Mucosa of gallbladder (tissue), 1 donor: ENCODE results near the gene TCF12. TPM values are rescaled to one million over a fixed set of nuclear protein-coding genes. Genes with fewer than 3 reads are reported as not detected.

Source experiments
- DNase-seq: peaks from one replicate; pipeline ENCODE4 v3.0.0-alpha.2; 2020; ENCODE audit warnings: low spot score
- total RNA-seq: library from RNA; stranded (reverse); gene quantifications from one replicate; pipeline ENCODE4 v1.2.1, GENCODE V29; 2021
- donor health status: DM: no; HTN: no; CAD: no.

TCF12 gene
- total RNA-seq, 1 donor from 2014 or later: 112 TPM

DNA sequence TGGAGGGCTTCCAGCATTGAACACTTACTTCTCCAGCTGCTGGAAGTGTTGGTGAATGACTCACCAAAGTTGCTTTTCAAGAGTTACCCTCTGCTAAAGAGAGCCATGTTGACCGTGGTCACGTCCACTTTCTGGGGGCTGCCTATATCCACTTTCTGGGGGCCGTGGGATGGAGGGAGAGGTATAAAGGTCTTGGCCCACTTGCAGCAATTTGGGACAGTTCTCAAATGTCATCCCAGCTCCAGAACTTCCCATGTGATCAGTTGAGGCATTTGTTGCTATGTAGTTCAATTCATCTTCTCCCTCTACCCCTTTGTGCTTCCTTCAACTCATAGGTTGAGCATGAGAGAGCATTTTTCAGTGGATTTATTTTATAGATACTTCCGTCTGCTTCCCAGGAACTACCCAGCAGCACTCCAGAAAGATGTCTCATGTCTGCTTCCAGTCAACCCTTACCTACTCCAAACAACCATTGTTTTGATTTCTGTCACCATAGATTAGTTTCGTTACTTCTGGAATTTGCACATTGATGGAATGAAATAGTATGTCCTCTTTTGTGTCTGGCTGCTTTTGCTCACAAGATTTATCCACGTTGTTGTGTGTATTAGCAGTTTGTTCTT is 130.6 kb downstream of the TCF12 start:
- DNase-seq: no peak

DNA sequence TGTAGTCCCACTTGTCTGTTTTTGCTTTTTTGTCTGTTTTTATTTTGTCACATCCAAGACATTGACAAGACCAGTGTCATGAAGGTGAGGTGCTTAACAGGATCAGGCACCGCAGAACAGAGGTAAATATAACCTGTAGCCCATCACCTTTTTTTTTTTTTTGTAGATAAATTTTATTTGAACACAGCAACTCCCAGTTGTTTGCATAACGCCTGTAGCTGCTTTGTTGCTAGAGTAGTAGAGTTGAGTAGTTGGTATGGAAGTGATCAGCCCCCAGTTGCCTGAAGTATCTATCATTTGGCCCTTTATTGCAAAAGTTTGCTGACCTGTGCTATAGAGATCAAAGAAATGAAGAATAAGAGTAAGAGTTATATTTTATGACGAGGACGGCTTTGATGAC is 135.0 kb downstream of the TCF12 start:
- DNase-seq: no peak

DNA sequence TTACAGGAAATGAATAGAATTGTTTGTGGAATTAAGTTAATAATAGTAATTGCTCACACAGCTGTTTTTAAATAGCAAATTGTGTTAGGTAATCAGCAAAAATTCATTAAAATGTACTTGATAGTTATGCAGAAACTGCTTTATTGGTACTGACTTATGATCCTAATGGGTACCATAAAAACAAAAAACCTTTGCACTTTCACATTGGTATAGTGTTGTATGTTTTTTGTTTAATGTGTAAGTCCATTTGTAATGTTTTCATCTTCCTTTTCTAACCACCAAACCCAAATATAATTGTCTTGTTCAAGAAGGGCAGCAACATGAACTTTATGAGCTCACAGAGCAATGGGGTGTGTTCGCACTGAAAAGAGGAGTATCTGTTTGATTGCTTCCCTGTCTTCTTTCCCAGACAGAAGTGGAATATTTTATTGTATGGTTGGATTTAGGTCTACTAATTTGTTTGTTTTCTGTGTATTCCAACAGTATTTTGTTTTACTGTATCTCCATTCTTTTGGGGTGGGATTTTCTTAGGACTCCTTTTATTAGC is 135.8 kb downstream of the TCF12 start:
- DNase-seq: no peak

DNA sequence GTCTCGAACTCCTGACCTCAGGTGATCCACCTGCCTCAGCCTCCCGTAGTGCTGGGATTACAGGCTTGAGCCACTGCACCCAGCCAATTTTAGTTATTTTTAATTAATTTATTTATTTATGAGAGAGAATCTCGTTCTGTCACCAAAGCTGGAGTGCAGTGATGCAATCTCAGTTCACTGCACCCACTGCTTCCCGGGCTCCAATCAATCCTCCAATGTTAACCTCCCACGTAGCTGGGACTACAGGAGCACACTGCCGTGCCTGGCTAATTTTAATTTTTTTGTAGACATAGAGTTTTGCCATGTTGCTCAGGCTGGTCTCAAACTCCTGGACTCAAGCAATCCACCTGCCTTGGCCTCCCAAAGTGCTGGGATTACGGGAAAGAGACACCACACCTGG is 137.9 kb downstream of the TCF12 start:
- DNase-seq: no peak

DNA sequence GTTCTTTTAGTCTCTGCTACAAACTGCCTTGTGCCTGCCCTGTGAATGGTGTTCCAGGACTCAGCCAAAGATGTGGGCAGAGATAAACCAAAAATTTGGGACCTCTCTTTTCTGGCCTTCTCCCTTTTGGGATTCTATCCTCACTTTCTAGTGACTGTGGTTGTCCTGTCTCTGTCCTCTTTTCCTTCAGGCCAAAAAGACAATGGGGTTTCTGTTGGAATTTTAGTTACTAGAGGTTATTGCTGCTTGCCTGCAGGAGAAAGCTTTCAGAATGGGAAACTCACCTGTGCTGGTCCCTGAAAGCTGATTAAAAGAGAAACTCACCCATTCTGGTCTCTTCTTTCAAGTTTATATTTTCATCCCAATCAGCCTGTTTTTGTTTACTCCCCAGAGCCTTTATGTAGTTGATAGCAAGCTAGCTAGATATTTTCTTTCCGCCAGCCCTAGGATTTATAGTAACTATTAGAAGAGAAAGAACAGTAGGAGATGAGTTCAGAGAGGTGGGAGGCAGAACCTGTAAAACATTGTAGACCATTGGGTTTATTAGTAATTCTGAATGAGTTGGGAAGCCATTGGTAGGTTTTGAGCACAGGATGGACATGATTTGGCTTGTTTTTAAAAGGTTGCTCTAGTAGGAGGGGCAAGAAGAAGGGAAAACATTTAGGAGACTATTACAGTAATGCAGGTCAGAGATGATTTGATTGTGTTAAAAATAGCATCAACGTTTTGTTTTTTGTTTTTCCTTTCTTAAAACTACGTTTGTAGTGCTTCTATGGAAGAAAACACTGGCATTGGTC is 138.9 kb downstream of the TCF12 start:
- DNase-seq: no peak

DNA sequence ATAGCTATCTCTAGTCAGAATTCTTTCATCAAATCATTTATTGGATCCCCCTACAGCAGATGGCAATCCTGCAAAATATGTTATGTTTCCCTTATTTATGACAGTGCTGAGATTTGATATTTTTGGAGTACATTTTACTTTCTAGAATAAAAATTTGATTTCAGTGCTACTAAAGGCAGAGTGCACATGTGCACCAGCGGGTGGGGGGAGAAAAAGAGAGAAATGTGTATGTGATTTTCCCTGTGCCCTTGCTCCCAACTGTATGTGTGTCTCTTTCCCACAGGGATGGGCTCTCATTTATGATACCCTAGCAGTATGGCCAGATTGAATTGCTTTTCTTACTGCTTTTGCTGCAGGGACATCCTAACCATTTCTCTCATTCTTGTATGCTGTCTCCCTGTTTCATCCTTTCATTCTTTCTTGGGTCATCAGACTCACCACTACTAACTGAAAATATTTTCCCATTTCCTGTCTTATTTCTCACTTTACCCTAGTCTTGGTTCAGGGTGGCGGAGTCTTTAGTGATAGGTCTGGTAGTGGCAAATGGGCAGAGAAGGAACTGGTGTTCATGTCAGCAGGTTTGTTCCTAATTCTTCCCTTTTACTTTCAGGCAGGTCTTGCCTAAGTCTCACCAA is 140.7 kb downstream of the TCF12 start:
- DNase-seq: no peak

DNA sequence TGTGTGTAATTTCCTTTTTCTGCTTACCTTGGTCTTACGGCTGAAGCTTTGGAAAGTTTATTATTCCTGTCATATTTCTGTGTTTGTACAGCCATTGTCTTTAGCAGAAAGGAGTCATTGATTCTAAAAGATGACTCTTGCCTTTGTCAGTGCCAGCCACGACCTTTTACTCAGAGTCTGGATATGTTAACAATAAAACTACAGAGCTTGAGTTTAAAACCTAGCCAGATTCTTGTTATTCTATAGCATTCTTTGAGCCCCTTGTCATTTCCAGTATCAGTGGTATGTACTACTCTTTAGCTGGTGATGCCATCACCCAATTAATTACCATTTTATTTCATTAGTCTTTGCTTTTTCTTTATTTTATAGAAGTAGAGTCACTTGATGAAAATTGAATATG is 142.4 kb downstream of the TCF12 start:
- no peak for DNase-seq

DNA sequence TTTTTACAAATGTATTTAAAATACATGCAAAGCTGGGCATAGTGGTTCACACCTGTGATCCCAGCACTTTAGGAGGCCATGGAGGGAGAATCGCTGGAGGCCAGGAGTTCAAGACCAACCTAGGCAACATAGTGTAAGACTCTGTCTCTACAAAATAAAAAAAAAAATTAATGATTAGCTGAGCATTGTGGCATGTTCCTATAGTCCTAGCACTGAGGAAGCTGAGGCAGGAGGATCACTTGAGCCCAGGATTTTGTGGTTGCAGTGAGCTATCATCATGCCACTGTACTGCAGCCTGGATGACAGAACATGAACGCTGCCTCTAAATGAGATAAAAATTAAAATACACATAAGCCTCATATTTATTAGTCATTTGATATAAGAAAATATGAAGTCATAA is 142.8 kb downstream of the TCF12 start:
- DNase-seq: no peak

DNA sequence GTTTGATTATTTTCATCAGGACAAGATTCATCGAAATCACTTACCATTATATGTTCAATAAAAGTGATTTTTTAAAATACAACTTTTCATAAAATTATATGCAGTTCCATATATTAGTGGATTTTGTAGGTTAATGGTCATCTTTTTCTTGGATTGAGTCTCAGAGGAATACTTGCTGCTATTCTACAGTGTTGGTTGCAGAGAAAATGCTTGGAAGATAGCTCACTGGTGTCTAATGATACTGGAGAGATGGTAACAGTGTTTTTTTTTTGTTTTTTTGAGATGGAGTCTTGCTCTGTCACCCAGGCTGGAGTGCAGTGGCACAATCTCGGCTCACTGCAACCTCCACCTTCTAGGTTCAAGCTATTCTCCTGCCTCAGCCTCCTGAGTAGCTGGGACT is 143.3 kb downstream of the TCF12 start:
- DNase-seq: no peak

DNA sequence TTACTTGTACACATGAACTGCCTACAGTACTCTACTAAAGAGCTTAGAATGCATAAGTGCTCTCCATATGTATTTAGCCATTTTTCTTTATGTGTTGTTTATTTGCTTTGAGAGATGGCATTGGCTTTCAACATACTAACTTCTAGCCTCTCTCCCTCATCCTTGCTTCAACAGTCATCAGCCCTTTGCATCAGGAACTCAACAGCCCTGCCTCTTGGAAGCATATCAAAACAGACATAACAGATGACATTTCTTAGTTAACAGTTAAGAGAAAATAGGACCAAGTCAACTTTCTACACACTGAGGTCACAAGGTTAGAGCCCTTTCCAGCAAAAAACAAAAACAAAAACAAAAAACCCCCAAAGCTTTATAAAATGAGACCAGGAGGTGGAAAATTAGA is 145.6 kb downstream of the TCF12 start:
- no peak for DNase-seq

DNA sequence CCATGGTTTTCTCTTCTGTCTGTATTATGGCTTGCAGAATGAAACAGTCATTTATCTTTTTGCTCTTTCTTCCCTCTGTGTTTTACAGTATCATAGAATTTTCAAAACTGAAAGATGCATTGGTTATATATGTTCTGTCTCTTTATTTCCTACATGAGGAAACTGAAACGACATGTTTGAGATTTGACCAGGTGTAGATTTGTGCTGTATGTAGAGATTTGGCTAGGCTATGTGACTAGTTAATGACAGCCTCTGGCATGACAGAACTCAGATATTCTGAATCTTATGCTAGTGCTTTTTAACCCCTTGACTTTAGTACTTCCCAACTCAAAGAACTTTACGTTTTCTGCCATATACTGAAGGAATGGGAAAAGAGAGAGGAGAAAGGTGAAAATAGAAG is 151.0 kb downstream of the TCF12 start:
- no peak for DNase-seq

DNA sequence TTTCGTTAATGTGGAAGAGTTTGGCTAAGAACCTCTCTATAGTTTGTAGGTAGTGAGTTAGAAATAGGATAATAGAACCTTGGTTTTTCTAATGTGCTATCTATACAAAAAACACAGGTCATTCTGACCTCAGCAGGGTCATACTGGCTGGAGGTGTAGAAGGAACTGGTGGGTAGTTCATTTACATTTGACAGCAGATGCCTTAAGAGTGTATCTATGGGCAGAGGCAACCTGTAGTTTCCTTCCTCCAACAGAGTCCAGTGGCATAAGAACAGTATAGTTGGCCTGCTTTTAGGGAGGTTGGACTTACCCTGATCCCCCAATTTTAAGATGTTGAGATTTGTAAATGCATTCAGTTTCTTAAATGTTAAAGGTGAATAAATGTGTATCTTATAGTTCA is 152.2 kb downstream of the TCF12 start:
- DNase-seq: no peak

DNA sequence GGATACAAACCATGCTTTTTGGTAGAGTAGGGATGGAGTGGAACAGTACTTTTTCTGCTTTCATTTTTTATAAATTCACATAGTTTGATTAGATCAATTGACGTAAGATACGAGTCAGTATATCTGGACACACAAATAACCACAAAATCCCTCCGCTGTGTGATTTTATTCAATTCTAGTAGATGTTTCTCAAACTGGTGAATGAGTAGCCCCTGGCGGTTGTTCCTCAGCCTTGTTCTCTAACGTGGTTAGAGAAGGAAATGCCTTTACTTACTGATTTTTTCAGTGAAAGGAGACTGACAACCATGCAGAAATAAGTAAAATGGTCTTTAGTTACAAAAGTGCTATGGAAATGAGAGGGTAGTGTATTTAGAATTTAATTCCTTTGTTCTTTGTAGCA is 161.0 kb downstream of the TCF12 start:
- DNase-seq: no peak

DNA sequence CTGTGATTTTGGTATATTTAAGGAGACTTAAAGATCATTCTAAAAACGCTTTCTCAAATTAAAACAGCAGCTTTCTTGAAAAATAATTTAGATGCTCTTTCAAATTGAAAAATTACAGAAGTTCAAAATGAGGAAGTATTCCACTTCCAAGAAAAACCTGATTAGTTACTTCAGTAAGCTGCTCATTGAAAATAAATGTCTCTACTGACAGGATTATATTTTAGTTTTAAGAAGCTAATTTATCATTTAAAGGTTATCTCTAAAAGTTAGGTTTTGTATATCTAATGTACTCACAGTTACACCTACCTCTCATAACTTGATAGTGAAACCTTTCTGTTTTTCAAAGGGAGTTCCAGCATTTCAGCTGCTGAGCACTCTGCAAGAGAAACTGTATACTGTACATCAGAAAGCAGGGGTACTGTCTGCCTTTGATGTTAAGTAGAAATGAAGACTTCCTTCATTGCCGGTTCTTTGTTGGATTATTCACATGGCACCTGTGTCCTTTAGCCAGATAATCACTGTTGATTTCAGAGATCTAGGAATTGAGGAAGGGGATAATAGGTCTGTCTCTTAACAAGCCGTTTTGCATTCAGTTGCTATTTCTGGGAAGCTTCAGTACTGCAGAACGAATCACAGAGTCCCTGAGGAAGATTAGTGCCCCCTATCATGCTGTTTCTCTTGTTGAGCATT is 161.6 kb downstream of the TCF12 start:
- no peak for DNase-seq

DNA sequence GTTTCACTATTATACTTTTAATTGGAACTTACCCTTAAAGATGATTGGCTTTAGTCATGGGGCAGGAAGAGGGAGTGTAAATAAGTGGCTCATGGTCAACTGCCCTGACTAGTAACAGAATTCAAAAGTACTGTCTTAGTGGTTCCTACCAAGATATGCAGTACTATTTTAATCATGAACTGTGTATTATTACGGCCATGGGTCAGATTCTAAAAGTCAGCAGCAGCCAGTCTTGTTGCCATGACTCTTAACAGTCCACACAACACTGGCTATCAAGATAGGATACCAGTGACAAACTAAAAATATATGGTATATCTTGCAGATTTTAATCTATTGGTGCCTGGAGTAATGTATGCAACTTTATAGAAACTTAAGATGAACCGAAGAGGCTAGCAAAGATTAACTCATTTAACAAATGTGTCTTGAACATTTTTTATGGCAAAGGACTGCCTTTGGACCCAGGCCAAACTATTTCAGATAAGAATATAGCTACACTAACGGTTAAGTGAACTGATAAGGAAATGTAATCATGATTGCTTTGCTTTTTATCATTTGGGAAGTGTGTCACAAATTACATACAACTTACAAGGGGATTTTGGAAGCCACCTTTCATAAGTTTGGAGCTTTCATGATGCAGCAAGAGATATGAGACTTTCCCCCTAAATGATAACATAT is 163.7 kb downstream of the TCF12 start:
- no peak for DNase-seq

DNA sequence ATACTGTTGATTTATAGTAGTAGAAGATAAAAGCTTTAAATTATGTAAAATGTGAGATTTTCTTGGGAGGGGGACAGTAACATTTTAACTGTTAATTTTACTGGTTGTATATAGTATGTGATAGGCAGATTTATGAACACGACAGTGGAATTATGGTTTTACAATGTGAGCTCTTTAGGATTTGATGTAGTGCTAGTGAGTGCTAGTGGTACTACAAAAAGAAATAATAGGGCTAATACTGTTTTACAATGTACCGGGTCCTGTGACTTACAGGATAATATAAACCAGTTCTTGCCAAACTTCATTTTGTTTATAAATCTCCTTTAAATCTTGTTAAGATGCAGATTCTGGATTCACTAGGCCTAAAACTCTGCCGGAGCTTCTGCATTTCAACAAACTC is 165.7 kb downstream of the TCF12 start:
- DNase-seq: no peak

DNA sequence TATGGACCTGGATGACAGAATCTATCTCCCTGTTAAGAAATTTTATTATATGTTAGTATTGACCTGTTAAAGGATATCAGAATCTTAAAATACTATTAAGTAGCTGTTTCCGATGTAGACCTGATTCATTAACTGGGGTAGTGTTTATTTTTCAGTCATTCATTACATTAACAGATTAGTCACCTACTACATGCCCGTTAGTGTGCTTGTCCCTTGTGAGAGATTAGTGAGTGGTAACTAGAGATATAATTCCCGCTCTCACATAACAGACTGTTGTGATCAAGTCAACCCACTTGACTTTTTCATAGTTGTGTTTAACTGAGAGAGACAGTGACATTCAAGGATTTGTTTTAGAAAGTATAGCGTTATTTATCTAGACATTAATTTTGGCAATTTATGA is 166.8 kb downstream of the TCF12 start:
- no peak for DNase-seq

DNA sequence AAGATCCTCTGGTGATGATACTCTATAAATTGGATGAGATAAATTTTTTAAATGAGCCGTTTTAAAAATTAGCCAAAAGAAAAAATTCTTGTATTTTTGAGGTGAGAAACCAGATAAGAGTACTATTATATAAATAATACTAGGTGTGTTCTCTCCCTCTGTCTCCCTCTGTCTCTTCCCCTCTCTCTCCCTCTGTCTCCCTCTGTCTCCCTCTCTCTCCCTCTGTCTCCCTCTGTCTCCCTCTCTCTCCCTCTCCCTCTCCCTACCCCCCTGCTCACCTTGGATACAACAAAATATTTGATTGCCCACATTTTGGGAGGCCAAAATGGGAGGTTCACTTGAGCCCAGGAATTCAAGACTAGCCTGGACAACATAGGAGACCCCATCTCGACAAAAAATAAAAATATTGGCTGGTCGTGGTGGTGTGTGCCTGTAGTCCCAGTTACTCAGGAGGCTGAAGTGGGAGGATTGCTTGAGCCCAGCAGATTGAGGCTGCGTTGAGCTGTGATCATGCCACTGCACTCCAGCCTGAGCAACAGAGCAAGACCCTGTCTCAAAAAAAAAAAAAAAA is 168.5 kb downstream of the TCF12 start:
- DNase-seq: no peak

DNA sequence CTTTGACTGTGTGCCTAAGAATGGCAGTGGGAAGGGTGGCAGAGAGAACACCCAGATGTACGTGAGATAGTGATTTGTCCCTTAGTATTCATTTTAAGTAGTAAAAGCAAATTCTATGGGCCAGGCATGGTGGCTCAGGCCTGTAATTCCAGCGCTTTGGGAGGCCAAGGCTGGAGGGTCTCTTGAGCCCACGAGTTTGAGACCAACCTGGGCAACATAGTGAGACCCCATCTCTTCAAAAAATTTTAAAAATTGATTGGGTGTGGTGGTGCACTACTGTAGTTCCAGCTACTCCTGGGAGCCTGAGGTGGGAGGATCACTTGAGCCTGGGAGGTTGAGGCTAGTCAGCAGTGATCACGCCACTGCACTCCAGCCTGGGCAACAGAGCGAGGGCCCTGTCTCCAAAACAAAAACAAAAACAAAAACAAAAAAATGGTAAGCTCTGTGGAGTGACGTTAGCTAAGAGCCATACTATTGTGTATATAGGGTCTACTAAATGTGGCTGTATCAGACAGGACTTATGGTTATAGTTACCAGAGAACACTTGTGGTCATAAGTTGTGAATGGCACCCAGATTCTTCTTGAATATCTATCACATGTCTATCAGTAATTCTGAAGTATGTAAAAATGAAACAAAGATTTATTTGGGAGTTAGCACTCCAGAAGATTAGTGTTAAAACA is 171.5 kb downstream of the TCF12 start:
- no peak for DNase-seq

DNA sequence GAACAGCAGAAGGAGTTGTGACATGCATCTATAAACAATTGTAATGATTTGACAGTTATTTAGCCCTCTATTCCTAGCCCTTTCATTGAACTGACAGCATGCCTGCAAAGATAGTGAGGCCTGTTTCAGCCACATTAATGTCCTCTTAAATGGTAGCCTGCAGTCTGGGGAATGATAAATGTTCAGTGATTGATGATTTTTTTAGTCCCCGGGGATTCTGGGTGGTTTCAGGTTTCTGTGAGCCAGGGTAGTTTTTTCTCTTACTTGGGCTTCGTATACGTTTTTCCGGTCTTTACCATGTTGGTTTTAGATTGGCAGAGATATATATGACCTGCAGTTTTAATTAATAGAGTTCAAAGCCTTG is 172.0 kb downstream of the TCF12 start:
- no peak for DNase-seq

DNA sequence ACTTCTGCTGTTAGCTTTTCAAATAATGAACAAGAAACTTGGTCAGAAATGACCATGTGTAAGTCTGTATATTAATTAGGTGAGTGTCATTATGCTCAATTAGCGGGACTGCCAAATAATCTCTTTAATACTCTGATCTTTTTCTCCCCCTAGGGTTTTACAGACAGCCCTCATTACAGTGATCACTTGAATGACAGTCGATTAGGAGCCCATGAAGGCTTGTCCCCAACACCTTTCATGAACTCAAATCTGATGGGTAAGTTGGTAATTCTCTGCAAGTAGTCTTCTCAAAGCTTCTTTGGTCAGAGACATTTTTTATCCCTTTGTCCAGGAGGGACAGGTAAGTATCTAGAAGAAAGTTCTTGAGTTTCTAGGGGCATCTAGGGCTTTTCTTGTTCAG is 173.2 kb downstream of the TCF12 start:
- DNase-seq: no peak
